Activated T-helper 1 cell treated with Interleukin-2 at 50 U/mL for 16 hours (primary cell): ENCODE measurements around the gene DAB1.

Experiments
- DNase-seq: peaks from one replicate; pipeline ENCODE4 v3.0.0-alpha.2; 2020; ENCODE audit warnings: low read depth

DAB1 gene

GRCh38 chr1:57316291-57316690, 107.6 kb downstream of the DAB1 start:
- DNase-seq, result no peak

GRCh38 chr1:57312869-57313268, 111.0 kb downstream of the DAB1 start:
- DNase-seq, result no peak

DNA sequence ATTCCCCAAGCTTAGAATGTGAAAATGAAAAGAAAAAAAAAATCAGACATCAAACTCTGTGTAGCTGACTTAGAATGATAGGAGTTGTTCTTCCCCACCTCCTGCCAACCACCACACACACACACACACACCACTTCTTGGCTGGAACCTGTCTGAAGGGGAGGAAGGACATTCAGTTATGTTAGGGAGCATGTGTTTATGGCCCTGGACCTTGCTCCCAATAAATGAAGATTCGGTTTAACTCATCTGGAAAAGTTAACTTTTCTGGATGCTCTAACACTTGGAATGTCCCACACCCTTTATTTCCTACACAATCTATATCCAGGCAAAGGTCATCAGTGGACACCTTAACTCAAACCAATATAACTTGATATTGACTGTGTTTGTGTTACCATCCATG, 112.4 kb downstream of the DAB1 start:
- no peak for DNase-seq

DNA sequence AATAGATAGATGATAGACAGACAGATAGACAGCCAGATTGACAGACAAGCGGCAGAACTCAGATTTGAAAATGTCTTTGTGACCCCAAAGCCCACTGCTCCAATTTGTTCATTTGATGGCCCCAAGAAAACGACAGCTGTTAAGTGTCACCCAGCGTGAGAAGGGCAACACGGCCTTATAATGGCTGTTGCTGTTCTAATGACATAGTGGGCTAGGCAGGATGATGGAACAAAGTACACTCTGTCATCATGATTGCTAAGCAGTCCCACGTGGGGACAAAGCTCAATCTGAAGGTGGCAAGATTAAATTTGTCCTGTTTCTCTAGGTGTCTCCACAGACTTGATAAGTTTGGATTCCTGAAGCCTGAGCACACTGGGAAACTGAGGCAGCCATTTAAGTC, 112.9 kb downstream of the DAB1 start:
- DNase-seq, result no peak

DNA sequence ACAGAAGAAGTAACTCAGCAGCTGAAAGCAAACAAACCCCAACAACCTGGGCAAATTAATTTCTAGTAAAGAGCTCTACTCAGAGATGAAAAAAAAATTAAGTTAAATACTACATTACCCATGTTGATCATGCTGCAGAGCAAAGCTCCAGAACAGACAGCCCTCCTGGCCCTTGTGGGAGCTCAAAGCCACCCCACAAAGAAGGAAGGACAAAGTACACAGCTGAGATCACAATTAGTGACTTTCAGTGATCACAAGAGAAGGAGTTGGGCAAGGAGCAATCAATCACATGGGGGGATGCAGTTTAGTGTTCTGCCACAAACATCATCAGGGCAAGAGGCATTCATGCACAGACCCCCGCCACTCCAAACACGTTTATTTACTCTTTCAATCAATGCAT, 114.2 kb downstream of the DAB1 start:
- DNase-seq, result no peak

DNA sequence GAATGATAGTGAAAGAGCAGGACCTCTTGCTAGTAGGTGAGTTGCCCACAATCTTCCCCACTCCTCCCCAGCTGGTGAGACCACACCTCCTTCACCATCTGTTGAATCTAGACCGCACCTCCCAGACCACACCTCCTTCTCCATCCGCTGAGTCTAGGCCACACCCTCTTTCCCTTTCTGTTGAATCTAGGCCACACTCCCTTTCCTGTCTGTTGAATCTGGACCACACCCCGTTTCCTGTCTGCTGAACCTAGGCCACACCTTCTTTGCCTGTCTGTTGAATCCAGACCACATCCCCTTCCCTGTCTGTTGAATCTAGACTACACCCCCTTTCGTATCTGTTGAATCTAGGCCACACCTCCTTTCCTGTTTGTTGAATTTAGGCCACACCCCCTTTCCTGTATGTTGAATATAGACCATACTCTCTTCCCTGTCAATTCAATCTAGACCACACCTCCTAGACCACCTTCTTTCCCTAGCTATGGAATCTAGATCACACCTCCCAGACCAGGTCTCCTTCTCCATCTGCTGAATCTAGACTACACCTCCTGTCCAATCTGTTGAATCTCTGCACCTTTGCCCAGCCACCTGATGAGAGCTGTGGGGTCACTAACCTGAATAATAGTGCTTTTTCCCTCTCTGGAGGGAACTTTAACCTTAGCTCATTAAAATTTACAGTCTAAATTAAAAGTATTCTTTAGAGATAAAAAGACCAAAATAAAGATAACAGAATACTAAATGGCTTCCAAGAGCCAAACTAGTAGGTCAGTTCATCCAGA, 116.3 kb downstream of the DAB1 start:
- peak; percentile 46 for DNase-seq

DNA sequence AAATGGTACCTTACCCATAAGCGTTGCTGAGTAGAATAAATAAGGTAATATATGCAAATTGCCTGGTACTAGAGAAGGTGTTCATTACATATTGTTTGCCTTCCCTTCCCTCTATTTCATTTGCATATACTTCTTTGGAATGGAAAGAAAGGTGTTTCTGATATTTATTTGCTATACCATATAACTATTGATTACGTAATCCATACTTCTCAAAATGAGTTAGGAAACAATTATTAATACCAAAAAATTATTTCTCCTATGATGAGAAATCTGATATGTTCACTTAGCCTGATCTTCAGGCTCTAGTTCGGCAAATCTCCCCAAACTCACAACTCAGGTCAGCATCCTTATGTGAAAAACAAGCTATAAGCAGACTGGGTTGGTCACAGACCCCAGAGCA, 119.3 kb downstream of the DAB1 start:
- DNase-seq, result no peak

GRCh38 chr1:57302812-57303596, 120.9 kb downstream of the DAB1 start:
- DNase-seq, result no peak

GRCh38 chr1:57300186-57300585, 123.7 kb downstream of the DAB1 start:
- DNase-seq, result no peak

DNA sequence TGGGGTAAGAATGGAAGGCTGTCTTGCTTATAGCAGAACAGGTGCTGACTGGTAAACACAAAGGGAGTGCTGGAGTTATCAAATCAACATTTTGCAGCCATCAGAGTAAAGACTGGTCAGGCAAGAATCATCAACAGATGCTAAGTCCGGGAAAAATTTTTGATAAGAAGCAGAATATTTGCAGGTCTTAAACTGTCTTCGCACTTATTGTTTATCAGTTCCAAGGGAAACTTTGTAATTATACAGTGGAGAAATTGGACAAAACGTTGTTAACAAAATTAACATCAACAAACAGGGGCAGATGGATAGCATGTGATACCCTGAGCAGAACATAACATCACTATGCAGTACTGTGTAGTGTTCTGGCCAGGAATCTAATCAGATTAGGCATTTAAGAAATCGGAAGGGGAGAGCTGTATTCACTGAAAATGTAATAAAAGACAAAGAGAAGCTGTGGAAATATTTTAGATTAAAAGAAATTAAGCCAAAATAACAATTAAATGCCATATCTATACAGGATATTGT, 127.1 kb downstream of the DAB1 start:
- DNase-seq, result no peak

DNA sequence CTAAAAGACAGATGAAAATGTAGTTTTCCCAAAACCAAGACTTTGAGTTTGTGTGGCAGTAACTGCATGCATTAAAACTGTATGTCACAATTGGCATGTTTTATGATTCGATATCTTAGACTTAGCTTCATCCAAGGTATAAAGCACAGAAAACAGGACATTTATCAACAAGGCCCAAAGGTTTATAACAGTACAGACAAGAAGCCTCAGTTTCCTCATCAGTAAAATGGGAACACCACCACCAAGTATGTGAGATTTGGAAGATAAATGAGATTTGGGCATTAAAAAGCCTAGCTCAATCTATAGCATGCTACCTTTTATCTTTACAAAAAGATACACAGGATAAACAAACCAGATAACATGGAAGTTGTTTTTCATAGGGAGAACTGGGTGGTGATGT, 128.5 kb downstream of the DAB1 start:
- no peak for DNase-seq

GRCh38 chr1:57294177-57294576, 129.7 kb downstream of the DAB1 start:
- no peak for DNase-seq

- DNase-seq, result no peak
Measured at GRCh38 chr1:57293214-57293613, 130.6 kb downstream of the DAB1 start.

GRCh38 chr1:57289781-57290180, 134.1 kb downstream of the DAB1 start:
- DNase-seq, result no peak

DNA sequence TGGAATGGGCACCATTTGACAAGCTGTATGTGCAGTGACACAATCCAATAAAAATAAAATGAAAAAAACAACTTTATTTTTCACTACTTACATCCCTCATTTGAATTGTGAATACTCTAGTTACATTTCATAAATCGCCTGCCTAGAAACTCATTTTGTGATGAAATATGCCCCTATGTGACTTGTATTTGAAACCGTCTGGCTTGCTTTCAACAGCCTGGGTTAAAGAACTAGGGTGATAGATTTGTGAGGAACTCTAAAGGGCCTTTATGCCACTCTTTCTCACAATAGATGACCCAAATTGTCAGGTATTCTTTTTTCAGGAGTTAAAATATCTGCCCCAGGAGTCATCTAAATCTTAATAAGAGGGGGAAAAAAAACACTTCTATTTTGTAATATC, 137.9 kb downstream of the DAB1 start:
- DNase-seq, result no peak

DNA sequence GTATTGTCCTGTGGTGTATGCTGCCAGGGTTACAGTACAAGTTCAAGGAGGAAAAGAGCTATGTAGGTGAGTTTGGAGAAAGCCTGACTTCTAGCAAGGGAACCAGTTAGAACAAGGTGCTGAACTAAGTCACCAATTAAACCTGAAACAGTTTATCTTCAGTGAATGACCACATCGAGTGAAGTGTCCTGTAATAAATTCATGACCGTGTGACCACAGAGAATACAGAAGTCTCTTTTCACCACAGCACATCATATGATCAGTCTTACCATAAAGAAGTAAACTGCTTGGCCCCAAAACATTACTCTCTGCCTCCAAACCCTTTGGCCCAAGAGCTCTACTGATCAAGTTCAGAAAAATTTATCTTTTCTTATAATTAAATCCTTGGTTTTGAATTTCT, 141.4 kb downstream of the DAB1 start:
- no peak for DNase-seq

- DNase-seq, result no peak
Measured at GRCh38 chr1:57281324-57281723, 142.5 kb downstream of the DAB1 start.

DNA sequence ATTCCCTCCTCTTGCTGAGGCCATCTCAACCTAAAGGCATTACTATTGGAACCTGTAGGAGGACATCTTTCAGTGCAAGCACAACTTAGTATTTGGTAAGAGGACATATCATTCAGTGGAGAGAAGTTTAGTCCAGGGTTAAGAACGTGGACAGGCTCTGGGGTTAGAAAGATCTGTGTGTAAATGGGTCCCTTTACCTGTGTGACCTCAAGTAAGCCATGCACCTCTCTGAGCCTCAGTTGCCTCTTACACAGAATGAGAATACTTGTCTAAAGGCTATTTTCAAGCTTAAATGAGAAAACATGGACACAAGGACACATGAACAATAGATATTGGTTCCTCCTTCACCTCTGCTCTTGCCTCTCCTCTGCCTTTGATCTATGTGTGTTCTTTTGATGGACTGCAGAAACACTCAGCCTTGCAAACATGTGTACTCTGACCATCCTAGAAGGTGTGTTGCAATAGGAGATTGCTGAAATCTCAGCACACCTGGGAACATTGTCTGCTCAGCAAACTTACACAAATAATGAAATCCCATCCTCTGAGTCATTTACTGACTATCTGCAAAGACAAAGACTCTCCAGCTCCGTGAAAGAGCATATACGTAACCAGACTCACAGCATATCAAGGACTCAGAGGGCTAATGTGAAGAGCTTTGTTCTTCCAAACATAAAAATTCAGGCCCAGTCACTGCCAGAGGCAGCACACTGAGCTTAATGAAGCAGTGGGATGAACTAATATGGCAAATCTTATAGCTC, 143.8 kb downstream of the DAB1 start:
- no peak for DNase-seq

- no peak for DNase-seq
Measured at GRCh38 chr1:57278558-57278957, 145.3 kb downstream of the DAB1 start.

DNA sequence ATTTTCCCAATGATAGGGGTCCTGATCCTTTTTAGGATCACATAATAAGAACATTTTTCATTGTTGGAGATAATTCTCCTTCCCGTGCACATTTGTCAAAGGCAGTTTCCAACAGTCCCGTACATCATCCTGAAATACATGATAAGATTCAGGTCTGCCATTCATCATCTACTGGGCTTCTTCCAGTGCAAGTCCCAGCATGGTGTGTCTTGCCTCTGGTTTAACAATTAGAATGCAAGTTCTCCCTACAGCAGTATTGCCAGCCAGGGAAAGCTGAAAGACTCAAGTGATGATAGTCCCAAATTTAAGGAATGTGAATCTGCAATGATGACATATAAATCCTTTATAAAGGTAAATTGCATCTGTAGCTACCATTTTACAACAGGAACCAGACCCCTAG, 146.2 kb downstream of the DAB1 start:
- no peak for DNase-seq

GRCh38 chr1:57276918-57277317, 146.9 kb downstream of the DAB1 start:
- no peak for DNase-seq

DNA sequence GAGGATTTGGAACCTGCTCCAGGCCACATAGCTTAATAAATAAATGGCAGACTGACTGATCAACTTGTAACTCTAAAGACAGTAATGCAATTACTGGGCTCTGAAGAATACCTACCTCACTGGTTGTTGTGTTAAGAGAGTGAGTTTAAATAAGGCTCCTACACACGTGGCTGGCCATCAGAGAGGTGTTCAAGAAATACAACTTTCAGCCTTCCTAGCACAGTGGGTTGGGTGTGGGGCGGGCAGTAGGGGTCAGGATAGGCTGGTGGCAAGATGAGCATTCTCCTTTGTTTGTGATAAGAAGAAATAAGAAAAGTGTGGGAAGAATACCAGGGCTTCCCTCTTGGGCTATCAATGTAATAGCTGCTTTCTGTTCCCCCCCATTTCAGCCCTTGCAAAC, 151.3 kb downstream of the DAB1 start:
- no peak for DNase-seq

GRCh38 chr1:57272150-57272549, 151.7 kb downstream of the DAB1 start:
- DNase-seq, result no peak
